PC-3 (cell line): Measurements from ENCODE around the gene HTR1D. TPM values are rescaled to one million over a fixed set of nuclear protein-coding genes. Genes with fewer than 3 reads are reported as not detected.

Experiments used
- ATAC-seq: fragments of 200-7000 bp; cut with Tn5 transposase; 2 replicates; pipeline ENCODE4 v1.9.1; 2020; ENCODE audit warnings: mild to moderate bottlenecking, moderate library complexity
- BruUV-seq: library from RNA; stranded (reverse); fragments of 400-500 nt; replicated peaks from 2 replicates; lab custom pipeline; 2021; lab: Mats Ljungman, UMichigan
- CTCF ChIA-PET: fragments of 300-600 bp; sonication (Branson Sonifier 250); formaldehyde crosslinking; loops from one replicate; lab custom pipeline; 2022; ENCODE audit warnings: antibody characterized with exemption; lab: Charles Lee
- POLR2A ChIA-PET: fragments of 300-600 bp; sonication (Branson Sonifier 250); formaldehyde crosslinking; loops from one replicate; lab custom pipeline; 2022; ENCODE audit warnings: antibody characterized with exemption; ENCODE audit not compliant: unreplicated experiment; lab: Charles Lee
- DNase-seq: peaks from one replicate; pipeline ENCODE4 v3.0.0-alpha.2; 2015
- H2AFZ ChIP-seq: fragments of 300-600 bp; sonication (generic); 2 replicates; pipeline ENCODE4 v1.6.0; 2016; ENCODE audit warnings: antibody characterized with exemption, low read length
- H3F3A ChIP-seq: fragments of 300-600 bp; sonication (generic); one replicate; pipeline ENCODE4 v1.6.0; 2017; ENCODE audit warnings: antibody characterized with exemption, low read length, control low read depth, mild to moderate bottlenecking; ENCODE audit not compliant: unreplicated experiment
- H3K27ac ChIP-seq: fragments of 300-600 bp; sonication (generic); 2 replicates; pipeline ENCODE4 v1.5.1; 2016; ENCODE audit warnings: mild to moderate bottlenecking, low read length
- H3K27me3 ChIP-seq: fragments of 300-600 bp; sonication (generic); 2 replicates; pipeline ENCODE4 v1.6.1; 2016; ENCODE audit warnings: low read length, mixed read lengths
- H3K36me3 ChIP-seq: fragments of 300-600 bp; sonication (generic); 2 replicates; pipeline ENCODE4 v1.6.1; 2016; ENCODE audit warnings: low read depth, mixed run types, low read length, mixed read lengths
- H3K4me1 ChIP-seq: fragments of 300-600 bp; sonication (generic); 2 replicates; pipeline ENCODE4 v1.5.1; 2016; ENCODE audit warnings: low read length; ENCODE audit not compliant: insufficient read depth
- H3K4me2 ChIP-seq: fragments of 300-600 bp; sonication (generic); 2 replicates; pipeline ENCODE4 v1.6.0; 2016; ENCODE audit warnings: low read length
- H3K4me3 ChIP-seq: fragments of 300-600 bp; sonication (generic); 2 replicates; pipeline ENCODE4 v1.5.1; 2016; ENCODE audit warnings: mild to moderate bottlenecking, low read length, mixed read lengths
- H3K79me2 ChIP-seq: fragments of 300-600 bp; sonication (generic); 2 replicates; pipeline ENCODE4 v1.6.1; 2017; ENCODE audit warnings: low read length, mixed read lengths
- H3K9ac ChIP-seq: fragments of 300-600 bp; sonication (generic); 2 replicates; pipeline ENCODE4 v1.6.0; 2016; ENCODE audit warnings: mild to moderate bottlenecking, low read length
- H3K9me2 ChIP-seq: fragments of 300-600 bp; sonication (generic); replicated peaks from 2 replicates; pipeline ENCODE4 v1.6.1; 2016; ENCODE audit warnings: mixed run types, low read length, mixed read lengths
- H3K9me3 ChIP-seq: fragments of 300-600 bp; sonication (generic); 2 replicates; pipeline ENCODE4 v1.6.1; 2016; ENCODE audit warnings: low read length, mixed read lengths
- H4K20me1 ChIP-seq: fragments of 300-600 bp; sonication (generic); 2 replicates; pipeline ENCODE4 v1.6.1; 2016; ENCODE audit warnings: low read length, mixed read lengths
- EZH2 ChIP-seq: fragments of 300-600 bp; sonication (generic); IDR thresholded peaks from one replicate; pipeline ENCODE4 v1.6.1; 2017; ENCODE audit warnings: antibody characterized with exemption, mild to moderate bottlenecking, low read length; ENCODE audit not compliant: unreplicated experiment
- EZH2phosphoT487 ChIP-seq: fragments of 300-600 bp; sonication (generic); IDR thresholded peaks from 2 replicates; pipeline ENCODE4 v1.6.1; 2018; ENCODE audit warnings: mild to moderate bottlenecking, antibody characterized with exemption, low read length, borderline replicate concordance
- intact Hi-C: fragments of 100-400 bp; cut with micrococcal nuclease; formaldehyde crosslinking; loops from 2 replicates; pipeline ENCODE4 v1.9.0; 2023
- total RNA-seq: library from RNA; depleted of rRNA; stranded (reverse); fragments of >200 nt; gene quantifications from 2 replicates; pipeline ENCODE4 v1.2.3, GENCODE V29; 2014
- TF ChIP-seq, protein P1 (sequence below): fragments of 300-600 bp; sonication (generic); conservative IDR thresholded peaks from 2 replicates; pipeline ENCODE4 v1.5.1; 2017; ENCODE audit warnings: antibody characterized with exemption, low read depth, mild to moderate bottlenecking, low read length

Gene HTR1D
- total RNA-seq, 1 experiment from 2014 or later: 1.3 TPM

DNA sequence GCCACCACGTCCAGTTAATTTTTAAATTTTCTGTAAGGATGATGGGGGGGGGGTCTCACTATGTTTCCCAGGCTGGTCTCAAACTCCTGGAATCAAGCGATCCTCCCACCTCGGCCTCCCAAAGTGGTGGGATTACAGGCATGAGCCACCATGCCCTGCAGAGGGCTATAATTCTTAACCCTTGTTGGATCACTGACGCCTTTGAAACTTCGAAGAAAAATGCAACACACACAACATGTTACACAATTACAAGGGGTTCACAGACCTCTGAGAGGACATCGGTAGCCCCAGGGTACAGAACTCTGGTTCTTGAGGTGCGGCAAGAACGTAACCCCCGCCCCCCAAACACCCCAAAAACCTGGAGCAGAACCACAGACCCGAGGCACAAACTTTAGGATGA lies 40.3 kb downstream of the HTR1D start:
- no peak overlapping the region for H3K27ac ChIP-seq
- peak overlapping the region; percentile 61 for H3K4me3 ChIP-seq
- ATAC-seq: no peak
- no peaks in the 10 kb centered on the region for H3K36me3 ChIP-seq
- intact Hi-C loops: no loop called here
- TF ChIP-seq EZH2phosphoT487 (no peak), EZH2 (no peak)
- TF ChIP-seq, protein P1, sequence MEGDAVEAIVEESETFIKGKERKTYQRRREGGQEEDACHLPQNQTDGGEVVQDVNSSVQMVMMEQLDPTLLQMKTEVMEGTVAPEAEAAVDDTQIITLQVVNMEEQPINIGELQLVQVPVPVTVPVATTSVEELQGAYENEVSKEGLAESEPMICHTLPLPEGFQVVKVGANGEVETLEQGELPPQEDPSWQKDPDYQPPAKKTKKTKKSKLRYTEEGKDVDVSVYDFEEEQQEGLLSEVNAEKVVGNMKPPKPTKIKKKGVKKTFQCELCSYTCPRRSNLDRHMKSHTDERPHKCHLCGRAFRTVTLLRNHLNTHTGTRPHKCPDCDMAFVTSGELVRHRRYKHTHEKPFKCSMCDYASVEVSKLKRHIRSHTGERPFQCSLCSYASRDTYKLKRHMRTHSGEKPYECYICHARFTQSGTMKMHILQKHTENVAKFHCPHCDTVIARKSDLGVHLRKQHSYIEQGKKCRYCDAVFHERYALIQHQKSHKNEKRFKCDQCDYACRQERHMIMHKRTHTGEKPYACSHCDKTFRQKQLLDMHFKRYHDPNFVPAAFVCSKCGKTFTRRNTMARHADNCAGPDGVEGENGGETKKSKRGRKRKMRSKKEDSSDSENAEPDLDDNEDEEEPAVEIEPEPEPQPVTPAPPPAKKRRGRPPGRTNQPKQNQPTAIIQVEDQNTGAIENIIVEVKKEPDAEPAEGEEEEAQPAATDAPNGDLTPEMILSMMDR: no peak
- H3K4me1 ChIP-seq: peaks cover 5% of the 10 kb centered on the region; the same call in 1 of the 2 replicates
- no peaks in the 10 kb centered on the region for H3F3A ChIP-seq
- TSS peak; percentile 29 for BruUV-seq
- H3K9ac ChIP-seq: peak overlapping the region; percentile 17; the same call in 1 of the 2 replicates
- ChIA-PET POLR2A (no interaction called here), CTCF (interaction anchor here (2.8 kb wide), 1 partner anchor 78 kb away, joined by 19 read pairs; no protein-coding TSS in a partner anchor)
- no peaks in the 10 kb centered on the region for H3K9me2 ChIP-seq
- H4K20me1 ChIP-seq: no peaks in the 10 kb centered on the region
- H3K79me2 ChIP-seq: no peaks in the 10 kb centered on the region
- H3K9me3 ChIP-seq: no peaks in the 10 kb centered on the region
- DNase-seq: no peak
- H2AFZ ChIP-seq: peak overlapping the region; percentile 56
- peak overlapping the region; percentile 76 for H3K4me2 ChIP-seq
- no peaks in the 10 kb centered on the region for H3K27me3 ChIP-seq

DNA sequence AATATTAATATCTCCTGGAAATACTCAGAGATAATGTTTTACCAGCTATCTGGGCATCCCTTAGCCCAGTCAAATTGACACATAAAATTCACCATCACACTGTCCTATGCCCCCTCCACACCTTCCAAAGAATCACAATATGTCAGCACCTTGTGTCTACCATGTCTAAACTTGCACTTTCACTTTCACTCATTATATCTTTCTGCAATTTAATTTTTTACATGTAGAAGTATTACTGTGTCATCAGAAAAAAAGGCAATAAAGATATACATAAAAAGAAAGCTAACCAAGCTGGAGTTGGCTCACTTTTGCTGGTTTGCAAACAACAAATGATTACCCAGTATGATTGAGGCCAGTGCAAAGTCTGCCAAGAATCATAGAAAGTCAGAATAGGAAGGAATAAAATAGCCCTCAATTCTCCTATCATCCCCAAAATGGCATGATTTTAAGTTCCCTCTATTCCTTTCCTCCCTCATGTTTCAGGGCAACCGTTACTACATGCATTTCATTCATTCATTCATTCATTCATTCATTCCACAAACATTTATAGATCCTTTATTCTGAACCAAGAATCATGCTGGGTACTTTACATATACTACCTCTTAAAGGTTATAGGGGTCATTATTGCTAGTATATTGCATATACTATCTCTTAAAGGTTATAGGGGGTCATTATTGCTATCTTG lies 42.7 kb downstream of the HTR1D start:
- intact Hi-C loops: no loop called here
- no peaks in the 10 kb centered on the region for H3K36me3 ChIP-seq
- no peak overlapping the region for H2AFZ ChIP-seq
- no peaks in the 10 kb centered on the region for H3K27me3 ChIP-seq
- no peaks in the 10 kb centered on the region for H3F3A ChIP-seq
- no peak overlapping the region for H3K4me3 ChIP-seq
- CTCF ChIA-PET: no interaction called here
- ATAC-seq (no peak), DNase-seq (no peak)
- POLR2A ChIA-PET: interaction anchor here (0.6 kb wide), 1 partner anchor 35 kb away, joined by 4 read pairs; no protein-coding TSS in a partner anchor
- H4K20me1 ChIP-seq: no peaks in the 10 kb centered on the region
- H3K4me2 ChIP-seq: no peak overlapping the region
- peaks cover 5% of the 10 kb centered on the region; the same call in 1 of the 2 replicates for H3K4me1 ChIP-seq
- no peaks in the 10 kb centered on the region for H3K9me3 ChIP-seq
- no TSS peak for BruUV-seq
- no peak overlapping the region for H3K9ac ChIP-seq
- H3K27ac ChIP-seq: no peak overlapping the region
- no peak for TF ChIP-seq EZH2
- TF ChIP-seq, protein P1: no peak
- no peak for TF ChIP-seq EZH2phosphoT487
- no peaks in the 10 kb centered on the region for H3K9me2 ChIP-seq
- H3K79me2 ChIP-seq: no peaks in the 10 kb centered on the region

DNA sequence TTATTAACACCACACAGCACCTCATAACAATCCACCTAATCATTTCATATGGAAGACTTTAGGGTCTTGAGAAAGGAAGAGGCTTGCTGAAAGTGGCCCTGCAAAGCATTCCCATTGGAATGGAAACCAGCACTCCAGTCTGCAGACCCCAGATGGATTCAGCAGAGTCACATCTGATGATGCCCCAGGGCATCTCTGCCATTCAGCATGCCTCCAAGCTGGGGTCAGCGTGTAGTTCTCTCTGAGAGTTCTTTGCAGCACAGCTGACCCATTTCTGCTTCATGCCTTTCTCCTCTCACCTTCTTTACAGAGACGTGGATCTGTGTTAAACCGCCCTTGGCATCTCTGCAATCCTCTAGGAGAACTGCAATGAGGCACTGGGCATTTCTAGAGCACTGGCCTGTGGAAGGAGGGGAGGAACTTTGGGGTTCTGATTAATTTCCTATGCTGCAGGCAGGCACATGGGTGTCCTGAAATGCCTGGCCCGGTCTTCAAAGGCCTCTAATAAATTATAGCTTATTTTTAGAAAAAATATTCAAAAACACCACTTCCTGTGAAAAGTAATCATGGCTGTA lies 46.0 kb downstream of the HTR1D start:
- Histone ChIP-seq H3K4me1 (peaks cover 7% of the 10 kb centered on the region; the same call in 1 of the 2 replicates), H3K27ac (no peak overlapping the region), H3K9me3 (no peaks in the 10 kb centered on the region), H3K4me3 (no peak overlapping the region), H2AFZ (no peak overlapping the region), H4K20me1 (peaks cover 14% of the 10 kb centered on the region), H3K79me2 (peaks cover 20% of the 10 kb centered on the region), H3K36me3 (no peaks in the 10 kb centered on the region), H3K9me2 (no peaks in the 10 kb centered on the region), H3K9ac (no peak overlapping the region), H3K27me3 (no peaks in the 10 kb centered on the region), H3F3A (no peaks in the 10 kb centered on the region), H3K4me2 (no peak overlapping the region)
- DNase-seq: no peak
- no TSS peak for BruUV-seq
- intact Hi-C loops: no loop called here
- no peak for ATAC-seq
- POLR2A ChIA-PET: no interaction called here
- TF ChIP-seq, protein P1: no peak
- no peak for TF ChIP-seq EZH2phosphoT487
- TF ChIP-seq EZH2: no peak
- CTCF ChIA-PET: no interaction called here
